GM19193 (cell line): ENCODE measurements around the gene DOCK6.

Experiments used
- POLR2A ChIP-seq: IDR thresholded peaks from 4 replicates; pipeline ENCODE4 v1.6.1; 2011; ENCODE audit not compliant: insufficient read depth, insufficient read length; ENCODE audit errors: extremely low read depth

Gene DOCK6

GRCh38 chr19:11199517-11199916 lies 62.8 kb downstream of the DOCK6 start:
- TF ChIP-seq POLR2A = no peak

GRCh38 chr19:11198769-11199424 lies 63.4 kb downstream of the DOCK6 start:
- TF ChIP-seq POLR2A = no peak

GRCh38 chr19:11198175-11198534 lies 64.2 kb downstream of the DOCK6 start:
- no peak for TF ChIP-seq POLR2A

- peak; percentile 39 for TF ChIP-seq POLR2A
These were observed 64.8 kb downstream of the DOCK6 start, which contains the start of gene KANK2 for GRCh38 chr19:11197291-11198174. KANK2 (minus strand) TSS chr19:11197545; CDS start chr19:11194511, 3,034 bp downstream.

- no peak for TF ChIP-seq POLR2A
These were observed 65.7 kb downstream of the DOCK6 start for GRCh38 chr19:11196406-11197287.

GRCh38 chr19:11195681-11196080 lies 66.6 kb downstream of the DOCK6 start:
- no peak for TF ChIP-seq POLR2A

- no peak for TF ChIP-seq POLR2A
These were observed 67.4 kb downstream of the DOCK6 start for GRCh38 chr19:11194656-11195558.

- TF ChIP-seq POLR2A = no peak
These were observed 68.2 kb downstream of the DOCK6 start for GRCh38 chr19:11194173-11194572.

GRCh38 chr19:11192957-11193939 lies 69.1 kb downstream of the DOCK6 start:
- no peak for TF ChIP-seq POLR2A

GRCh38 chr19:11191934-11192333 lies 70.4 kb downstream of the DOCK6 start:
- no peak for TF ChIP-seq POLR2A

- TF ChIP-seq POLR2A = no peak
These were observed 71.0 kb downstream of the DOCK6 start for GRCh38 chr19:11191273-11191755.

- TF ChIP-seq POLR2A = no peak
These were observed 71.8 kb downstream of the DOCK6 start for GRCh38 chr19:11190501-11190900.

- TF ChIP-seq POLR2A = no peak
These were observed 74.9 kb downstream of the DOCK6 start for GRCh38 chr19:11187441-11187840.
